GM12865 (cell line): ENCODE results near the gene SLC39A11.

Experiments
- DNase-seq: peaks from one replicate; pipeline ENCODE4 v3.0.0; 2010; ENCODE audit warnings: low read depth
- H3K4me3 ChIP-seq: 2 replicates; pipeline ENCODE4 v1.5.1; 2011; ENCODE audit warnings: mild to moderate bottlenecking, low read depth, low read length, control low read depth
- TF ChIP-seq, protein P1 (sequence below): IDR thresholded peaks from 2 replicates; pipeline ENCODE4 v1.5.1; 2011; ENCODE audit warnings: low read length, control low read depth, low read depth, inconsistent platforms; ENCODE audit not compliant: insufficient read depth; ENCODE audit errors: missing control alignments

The SLC39A11 gene

DNA sequence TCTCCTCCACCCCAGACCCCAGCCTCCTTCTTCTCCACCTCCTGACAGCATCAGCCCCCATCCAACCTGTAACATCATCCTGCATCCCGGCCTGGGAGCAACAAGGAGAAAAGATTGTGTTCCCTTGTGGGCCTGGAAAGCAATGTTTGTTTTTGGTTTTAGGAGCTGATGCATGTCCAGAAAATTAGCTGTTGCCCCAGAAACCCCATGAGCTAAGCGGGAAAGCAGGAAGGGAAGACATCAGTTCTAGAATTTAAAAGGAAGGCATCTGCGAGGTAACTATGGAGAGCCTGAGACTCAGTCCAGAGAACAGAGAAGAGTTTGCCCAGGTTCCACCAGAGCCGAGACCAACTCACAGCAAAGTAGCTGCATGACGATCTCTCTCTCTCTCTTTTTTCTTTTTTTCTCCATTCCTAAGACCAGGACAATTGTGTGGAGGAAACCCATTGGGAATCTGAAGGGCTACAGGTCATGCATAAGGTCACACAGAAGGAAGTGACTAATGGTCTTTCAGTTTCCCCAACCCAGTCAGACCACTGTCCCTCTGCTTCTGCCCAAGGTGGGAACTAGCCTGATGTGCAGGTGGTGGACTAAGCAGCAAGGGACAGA is 124.4 kb downstream of the SLC39A11 start:
- DNase-seq: no peak
- H3K4me3 ChIP-seq: no peak overlapping the region
- TF ChIP-seq, protein P1, sequence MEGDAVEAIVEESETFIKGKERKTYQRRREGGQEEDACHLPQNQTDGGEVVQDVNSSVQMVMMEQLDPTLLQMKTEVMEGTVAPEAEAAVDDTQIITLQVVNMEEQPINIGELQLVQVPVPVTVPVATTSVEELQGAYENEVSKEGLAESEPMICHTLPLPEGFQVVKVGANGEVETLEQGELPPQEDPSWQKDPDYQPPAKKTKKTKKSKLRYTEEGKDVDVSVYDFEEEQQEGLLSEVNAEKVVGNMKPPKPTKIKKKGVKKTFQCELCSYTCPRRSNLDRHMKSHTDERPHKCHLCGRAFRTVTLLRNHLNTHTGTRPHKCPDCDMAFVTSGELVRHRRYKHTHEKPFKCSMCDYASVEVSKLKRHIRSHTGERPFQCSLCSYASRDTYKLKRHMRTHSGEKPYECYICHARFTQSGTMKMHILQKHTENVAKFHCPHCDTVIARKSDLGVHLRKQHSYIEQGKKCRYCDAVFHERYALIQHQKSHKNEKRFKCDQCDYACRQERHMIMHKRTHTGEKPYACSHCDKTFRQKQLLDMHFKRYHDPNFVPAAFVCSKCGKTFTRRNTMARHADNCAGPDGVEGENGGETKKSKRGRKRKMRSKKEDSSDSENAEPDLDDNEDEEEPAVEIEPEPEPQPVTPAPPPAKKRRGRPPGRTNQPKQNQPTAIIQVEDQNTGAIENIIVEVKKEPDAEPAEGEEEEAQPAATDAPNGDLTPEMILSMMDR: no peak

DNA sequence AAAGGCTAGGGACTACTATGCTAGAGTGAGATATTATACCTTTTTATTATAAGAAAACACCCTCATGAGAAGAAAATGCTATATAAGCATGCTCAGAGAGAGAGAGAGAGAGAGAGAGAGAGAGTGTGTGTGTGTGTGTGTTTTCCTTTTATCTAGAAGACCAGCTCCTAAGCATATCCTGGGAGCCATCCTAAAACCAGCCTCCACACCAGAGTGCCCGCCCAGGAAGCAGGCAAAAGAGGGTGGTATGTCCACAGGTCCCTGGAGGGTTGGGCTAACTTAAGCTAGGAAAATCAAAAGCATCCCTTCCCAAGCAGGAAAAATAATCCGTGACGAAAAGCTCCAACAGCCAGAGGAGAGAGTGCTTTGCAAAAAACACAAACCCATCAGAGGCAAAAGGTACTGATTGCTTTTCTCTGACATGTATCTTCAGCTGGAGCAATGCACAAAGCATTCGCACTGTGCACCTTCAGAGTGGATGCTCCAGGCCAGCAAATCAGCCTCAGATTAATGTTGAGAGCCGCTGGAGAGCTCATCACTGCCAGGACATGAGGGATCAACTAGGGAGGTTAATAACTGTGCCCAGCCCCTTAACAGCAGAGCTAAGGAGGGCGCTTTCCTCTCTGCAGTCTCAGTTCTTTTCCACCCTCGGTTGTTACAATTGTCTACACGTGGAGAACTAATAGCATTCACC is 125.1 kb downstream of the SLC39A11 start:
- H3K4me3 ChIP-seq: no peak overlapping the region
- no peak for DNase-seq
- TF ChIP-seq, protein P1: no peak

DNA sequence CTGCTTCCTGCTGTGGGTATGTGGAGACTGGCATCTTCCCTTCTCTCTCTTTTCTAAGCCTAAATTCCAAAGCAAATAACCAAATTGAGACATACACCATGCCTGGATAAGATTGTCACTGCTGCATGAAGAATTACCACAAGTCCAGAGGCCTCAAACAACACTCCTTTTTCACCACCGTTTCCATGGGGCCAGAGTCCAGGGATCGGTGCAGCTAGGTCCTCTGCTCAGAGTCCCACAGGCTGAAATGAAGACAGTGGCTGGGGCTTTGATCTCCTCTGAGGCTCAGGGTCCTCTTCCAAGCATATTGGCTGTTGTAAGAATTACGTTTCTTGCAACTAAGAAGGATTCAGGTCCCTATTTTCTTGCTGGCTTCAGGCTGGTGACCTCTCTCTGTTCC is 130.4 kb downstream of the SLC39A11 start:
- TF ChIP-seq, protein P1: no peak
- H3K4me3 ChIP-seq: no peak overlapping the region
- DNase-seq: no peak

DNA sequence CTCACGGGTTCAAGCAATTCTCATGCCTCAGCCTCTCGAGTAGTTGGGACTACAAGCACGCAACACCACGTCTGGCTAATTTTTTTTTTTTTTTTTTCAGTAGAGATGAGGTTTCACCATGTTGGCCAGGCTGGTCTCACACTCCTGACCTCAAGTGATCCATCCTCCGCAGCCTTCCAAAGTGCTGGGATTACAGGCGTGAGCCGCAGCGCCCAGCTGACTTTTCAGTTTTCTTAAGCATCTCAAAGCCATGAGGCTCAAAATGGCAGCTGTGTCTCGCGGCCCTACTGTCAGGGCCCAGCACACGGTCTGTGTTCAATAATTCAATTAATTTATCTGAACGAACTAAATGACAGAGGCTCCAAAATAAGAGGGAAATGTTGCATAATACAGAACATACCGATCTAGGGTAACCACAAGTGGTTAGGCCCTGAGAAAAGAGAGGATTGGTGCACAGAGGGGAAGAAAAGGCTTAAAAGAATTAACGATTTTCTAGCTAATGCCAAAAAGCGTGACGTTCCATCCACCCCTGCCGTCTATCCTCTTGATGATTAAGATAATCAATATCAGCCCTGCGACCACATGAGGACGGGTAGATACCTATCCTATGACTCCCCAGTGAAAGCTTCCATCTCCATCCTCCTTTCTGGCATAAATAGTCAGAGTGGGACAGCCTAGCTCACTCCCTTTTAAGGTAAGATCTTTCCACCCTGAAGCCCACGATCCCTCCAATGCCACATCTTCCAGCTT is 136.9 kb downstream of the SLC39A11 start:
- DNase-seq: no peak
- no peak overlapping the region for H3K4me3 ChIP-seq
- TF ChIP-seq, protein P1: no peak

DNA sequence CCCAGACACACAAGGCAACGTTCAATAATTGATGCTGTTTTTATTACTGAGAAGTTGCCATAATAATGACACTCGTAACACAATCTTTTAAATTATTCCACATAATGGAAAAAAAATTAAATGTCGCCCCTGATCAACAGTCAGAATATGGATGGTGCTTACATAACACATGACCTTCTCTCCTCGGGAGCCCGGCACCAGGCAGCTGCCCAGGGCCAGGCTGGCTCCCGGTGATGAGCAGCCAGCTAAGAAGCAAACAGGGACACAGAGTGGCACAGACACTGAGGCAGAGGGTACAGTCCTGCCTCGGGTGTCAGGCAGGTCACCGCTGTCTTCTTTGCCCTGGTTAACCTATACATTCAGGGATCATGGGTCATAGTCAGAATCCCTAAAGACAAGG is 137.9 kb downstream of the SLC39A11 start:
- TF ChIP-seq, protein P1: no peak
- H3K4me3 ChIP-seq: no peak overlapping the region
- DNase-seq: no peak

DNA sequence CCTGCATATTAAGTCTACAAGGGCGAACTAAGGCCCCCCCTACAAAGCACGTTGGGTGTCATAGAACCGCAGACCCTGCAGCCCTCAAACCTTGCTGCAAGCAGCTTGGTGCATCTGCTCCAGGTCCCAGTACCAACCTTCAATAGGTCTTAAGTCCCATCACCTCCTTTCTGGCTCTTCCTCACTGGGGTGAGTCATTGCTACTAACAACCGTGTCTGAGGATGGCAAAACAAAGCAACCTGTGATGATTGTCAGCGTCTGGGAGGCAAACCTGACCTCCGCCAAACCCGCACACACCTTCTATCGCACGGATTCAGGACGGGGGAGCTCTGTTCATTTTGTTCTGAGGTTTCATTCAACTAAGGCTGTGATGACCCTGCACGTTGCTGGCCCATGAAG is 138.9 kb downstream of the SLC39A11 start:
- H3K4me3 ChIP-seq: no peak overlapping the region
- no peak for DNase-seq
- TF ChIP-seq, protein P1: no peak
